GM20431 (cell line): Measurements from ENCODE around the gene ZDHHC11B.
"Not testable (repeated sequence)": the region's sequence is repeated elsewhere in the genome, so short reads cannot be mapped to it uniquely, and the experiment has no call there.

Source experiments
- in situ Hi-C: fragments of 300-500 bp; cut with MseI, MboI; formaldehyde crosslinking; loops from one replicate; pipeline ENCODE4 v1.15.0; 2020; ENCODE audit warnings: low sequenced_read_pairs; ENCODE audit not compliant: unreplicated experiment

ZDHHC11B gene, protein sequence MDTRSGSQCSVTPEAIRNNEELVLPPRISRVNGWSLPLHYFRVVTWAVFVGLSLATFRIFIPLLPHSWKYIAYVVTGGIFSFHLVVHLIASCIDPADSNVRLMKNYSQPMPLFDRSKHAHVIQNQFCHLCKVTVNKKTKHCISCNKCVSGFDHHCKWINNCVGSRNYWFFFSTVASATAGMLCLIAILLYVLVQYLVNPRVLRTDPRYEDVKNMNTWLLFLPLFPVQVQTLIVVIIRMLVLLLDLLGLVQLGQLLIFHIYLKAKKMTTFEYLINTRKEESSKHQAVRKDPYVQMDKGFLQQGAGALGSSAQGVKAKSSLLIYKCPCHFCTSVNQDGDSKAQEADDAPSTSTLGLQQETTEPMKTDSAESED

GRCh38 chr5:784428-785177 is at the start of gene ZDHHC11B:
Gene ZDHHC11B, minus strand, starts transcription at chr5:784729. Its CDS starts 17,810 bp downstream, at chr5:766919.
- in situ Hi-C loops, result not testable (repeated sequence)

DNA sequence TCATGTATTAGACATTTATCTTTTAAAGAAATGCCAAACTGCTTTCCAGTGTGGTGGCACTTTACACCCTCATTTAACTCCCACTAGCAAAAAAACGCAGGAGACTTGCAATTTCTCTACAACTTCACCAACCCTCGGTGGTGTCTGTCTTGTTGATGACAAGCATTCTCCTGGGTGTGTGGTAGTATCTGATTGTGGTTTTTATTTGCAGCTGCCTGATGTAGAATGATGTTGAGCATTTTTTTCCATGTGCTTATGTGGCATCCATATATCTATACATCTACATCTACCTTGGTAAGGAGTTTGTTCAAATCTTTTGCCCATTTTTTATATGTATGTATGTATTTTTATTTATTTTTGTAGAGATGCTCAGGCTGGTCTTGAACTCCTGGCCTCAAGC is 49.5 kb upstream of the ZDHHC11B start:
- in situ Hi-C loops, result not testable (repeated sequence)

GRCh38 chr5:828194-828593 is 43.7 kb upstream of the ZDHHC11B start:
- in situ Hi-C loops, result not testable (repeated sequence)

DNA sequence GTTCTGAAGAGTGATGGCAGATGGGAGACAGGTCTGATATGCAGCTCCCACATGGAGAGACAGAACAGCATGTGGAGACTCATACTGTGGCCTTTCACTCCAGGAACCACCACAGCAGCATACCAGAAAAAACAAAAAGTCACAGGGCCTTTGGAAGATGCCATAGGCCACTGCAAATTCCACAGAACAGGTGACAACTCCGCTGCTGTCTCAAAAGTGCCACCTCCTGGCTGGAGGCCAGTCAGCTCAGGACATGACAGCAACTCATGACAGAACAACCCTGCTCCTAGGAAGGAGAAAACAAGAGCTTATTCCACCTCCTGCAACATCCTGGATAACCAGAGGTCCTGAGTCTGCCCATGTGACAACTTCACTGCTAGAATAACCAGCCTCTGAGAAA is 41.0 kb upstream of the ZDHHC11B start:
- in situ Hi-C loops, result not testable (repeated sequence)

- in situ Hi-C loops, result no loop called here
These were observed 37.0 kb upstream of the ZDHHC11B start for GRCh38 chr5:821504-821903.

DNA sequence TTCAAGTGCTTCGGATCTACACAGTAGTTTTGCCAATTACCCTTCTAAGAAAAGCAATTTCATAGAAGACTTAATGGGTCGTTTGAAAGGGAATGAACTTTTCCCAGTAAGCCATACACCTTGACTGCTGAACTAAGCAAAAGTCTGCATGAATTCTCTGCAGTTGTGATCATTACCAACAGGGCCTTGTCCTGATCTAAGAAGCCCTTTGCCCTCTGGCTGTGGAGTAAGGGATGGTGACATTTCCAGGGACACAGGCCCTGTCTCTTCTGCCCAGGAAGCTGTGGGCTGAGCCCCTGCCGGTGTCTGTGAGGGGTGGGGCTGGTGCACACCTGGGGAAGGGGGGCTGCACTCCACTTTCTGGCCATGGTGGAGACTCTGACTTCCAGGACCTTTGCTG is 35.7 kb upstream of the ZDHHC11B start:
- in situ Hi-C loops, result no loop called here

- in situ Hi-C loops, result no loop called here
These were observed 34.5 kb upstream of the ZDHHC11B start for GRCh38 chr5:819078-819477.

DNA sequence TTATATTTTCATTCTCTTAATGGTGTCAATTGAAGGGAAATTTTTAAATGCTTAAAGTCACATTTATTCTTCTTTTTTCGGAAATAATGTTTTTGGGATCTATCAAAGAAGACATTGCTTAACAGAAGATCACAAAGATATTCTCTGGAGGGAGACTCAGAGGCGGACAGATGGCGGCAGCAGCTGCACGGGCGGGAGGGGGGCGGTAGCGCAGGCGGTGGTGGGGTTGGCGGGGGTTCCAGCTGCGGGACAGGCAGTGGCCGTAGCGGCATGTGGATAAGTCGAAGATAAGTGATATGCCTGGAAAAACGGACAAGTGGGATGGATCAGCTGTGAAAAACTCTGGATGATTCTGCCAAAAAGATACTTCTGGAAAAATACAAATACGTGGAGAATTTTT is 31.6 kb upstream of the ZDHHC11B start:
- in situ Hi-C loops, result no loop called here

DNA sequence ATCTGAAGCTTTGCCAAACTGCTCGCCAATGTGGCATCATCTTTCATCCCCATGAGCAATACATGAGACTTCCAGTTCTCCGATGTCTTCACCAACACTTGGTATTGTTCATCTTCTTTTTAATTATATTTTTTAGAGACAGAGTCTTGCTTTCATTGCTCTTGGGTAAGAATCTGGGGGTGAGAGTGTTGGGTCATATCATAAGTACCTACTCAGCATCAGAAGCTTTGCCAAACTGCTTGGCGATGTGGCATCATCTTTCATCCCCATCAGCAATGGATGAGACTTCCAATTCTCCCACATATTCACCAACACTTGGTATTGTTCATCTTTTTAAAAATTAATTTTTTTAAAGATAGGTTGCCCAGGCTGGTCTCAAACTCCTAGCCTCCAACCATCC is 30.9 kb upstream of the ZDHHC11B start:
- in situ Hi-C loops, result no loop called here

DNA sequence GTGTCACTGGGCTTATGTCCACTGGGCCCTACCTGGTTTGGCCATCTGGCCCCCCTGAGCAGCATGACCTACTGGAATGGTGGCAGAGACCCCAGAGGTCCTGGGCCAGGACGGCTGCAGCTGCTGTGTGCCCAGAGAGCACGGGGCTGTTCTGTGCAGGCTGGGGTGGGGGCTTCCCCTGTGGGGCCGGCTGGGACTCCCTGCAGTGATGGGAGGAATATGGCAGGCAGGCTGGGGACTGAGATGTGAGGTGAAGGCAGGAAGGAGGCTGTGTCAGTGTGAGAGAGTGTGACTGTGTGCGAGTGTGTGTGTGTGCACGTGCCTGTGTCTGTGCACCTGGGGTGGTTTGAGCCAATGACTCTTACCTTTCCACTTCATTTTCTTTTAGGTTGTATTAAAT is 29.0 kb upstream of the ZDHHC11B start:
- in situ Hi-C loops, result not testable (repeated sequence)

- in situ Hi-C loops, result not testable (repeated sequence)
These were observed 26.9 kb upstream of the ZDHHC11B start for GRCh38 chr5:811384-811783.

GRCh38 chr5:807719-808514 is 23.4 kb upstream of the ZDHHC11B start:
- in situ Hi-C loops, result not testable (repeated sequence)

- in situ Hi-C loops, result no loop called here
These were observed 16.9 kb upstream of the ZDHHC11B start for GRCh38 chr5:801472-801871.

DNA sequence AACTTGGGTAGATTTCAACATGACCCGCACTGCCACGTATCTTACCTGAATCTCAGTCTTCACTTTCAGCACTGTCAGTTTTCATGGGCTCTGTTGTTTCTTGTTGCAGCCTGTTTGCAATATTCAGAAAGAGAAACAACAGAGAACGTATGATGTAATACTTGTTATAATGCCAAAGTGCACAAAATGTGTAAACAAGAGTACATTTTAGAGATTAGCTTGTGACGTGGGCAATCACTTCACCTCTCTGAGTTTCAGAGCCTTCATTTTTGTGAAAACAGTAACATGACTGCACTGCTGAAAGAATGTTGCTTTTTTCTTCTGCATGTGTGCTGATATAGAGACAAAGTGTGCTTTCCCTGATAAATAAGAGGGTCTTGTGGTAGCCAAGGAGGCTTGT is 16.5 kb upstream of the ZDHHC11B start:
- in situ Hi-C loops, result not testable (repeated sequence)

DNA sequence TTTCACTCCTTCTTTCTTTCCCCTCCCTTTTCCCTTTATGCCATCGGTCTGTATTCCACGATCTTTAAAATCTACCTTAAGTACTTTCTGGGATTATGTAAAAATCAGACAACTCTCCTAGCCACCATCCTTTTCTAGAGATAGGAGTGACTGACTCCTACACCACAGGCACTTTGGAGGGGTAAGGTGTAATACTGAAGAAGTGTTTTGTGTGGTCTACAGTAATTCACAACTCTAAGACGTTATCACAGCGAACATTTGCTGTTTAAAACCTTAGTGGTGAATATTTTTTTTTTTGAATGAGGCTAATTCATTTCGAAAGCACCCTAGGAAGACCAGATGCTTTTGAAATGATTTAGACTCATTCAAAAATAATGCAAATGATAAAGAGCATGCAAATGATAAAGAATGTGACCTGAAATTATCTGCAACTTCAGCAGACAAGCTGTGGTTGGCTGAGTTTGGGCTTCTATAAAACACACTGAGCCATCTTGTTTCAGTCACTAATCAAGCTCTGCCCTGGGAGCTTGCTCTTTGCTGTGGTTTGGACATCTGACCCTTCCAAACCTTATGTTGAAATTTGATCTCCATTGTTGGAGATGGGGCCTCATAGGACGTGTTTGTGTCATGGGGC is 14.1 kb upstream of the ZDHHC11B start:
- in situ Hi-C loops, result not testable (repeated sequence)

DNA sequence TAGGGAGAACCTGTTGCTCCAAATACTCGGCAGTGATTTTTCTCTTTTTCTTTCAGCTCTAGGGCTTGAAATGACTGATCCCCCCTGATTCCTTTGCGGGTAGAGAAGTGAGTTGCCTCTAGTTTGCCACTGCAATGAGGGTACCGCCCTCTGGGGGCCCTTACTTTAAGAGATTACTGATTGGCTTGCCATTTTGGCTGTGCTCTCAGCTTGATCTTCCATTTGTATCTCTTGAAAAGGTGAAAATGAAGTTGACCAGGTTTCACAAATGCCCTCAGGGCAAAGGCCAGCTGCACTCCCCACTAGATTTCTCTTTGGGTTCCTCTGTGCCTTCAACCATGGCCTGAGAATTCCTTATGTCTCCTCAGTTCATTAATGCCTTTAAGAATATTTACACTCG is 13.5 kb upstream of the ZDHHC11B start:
- in situ Hi-C loops, result not testable (repeated sequence)

- in situ Hi-C loops, result not testable (repeated sequence)
These were observed 11.3 kb upstream of the ZDHHC11B start for GRCh38 chr5:795873-796272.

DNA sequence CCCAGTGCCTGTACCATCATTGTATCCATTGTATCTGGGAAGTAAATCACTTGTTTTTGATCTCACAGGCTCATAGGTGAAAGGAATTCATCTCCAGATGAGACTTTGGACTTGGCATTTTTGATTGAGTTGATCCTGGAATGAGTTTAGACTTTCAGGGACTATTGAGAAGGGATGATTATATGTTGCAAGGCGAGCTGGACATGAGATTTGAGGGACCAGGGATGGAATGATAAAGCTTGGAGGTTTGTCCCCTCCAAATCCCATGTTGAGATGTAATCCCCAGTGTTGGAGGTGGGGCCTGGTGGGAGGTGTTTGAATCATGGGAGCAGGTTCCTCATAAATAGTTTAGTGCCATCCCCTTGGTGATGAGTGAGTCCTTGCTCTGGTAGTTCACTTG is 10.4 kb upstream of the ZDHHC11B start:
- in situ Hi-C loops, result not testable (repeated sequence)

- in situ Hi-C loops, result not testable (repeated sequence)
These were observed 4.2 kb upstream of the ZDHHC11B start for GRCh38 chr5:788703-789102.

DNA sequence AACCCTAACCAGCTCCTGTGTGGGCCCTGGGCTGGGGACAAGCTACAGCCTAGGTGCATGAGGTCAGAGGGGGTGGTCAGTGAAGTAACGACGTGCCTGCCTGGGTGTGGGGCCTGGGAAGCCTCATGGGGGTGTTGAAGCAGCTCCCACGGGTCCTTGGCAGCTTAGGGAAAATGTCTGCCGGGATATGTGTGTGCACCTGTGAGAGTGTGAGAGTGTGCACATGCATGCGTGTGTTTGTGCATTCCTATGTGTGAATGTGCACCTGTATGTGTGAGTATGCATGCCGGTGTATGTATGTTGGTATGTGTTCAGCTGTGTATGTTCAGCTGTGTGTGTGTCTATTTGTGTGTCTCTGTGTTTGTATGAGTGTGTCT is 3.3 kb upstream of the ZDHHC11B start:
- in situ Hi-C loops, result not testable (repeated sequence)
